GM21360 (cell line): ENCODE results near the gene FAM83C.

Experiments
- ATAC-seq: cut with Tn5 transposase; IDR thresholded peaks from one replicate; pipeline ENCODE4 v1.9.1; 2021; ENCODE audit warnings: mild to moderate bottlenecking, moderate library complexity; ENCODE audit not compliant: unreplicated experiment

The FAM83C gene

DNA sequence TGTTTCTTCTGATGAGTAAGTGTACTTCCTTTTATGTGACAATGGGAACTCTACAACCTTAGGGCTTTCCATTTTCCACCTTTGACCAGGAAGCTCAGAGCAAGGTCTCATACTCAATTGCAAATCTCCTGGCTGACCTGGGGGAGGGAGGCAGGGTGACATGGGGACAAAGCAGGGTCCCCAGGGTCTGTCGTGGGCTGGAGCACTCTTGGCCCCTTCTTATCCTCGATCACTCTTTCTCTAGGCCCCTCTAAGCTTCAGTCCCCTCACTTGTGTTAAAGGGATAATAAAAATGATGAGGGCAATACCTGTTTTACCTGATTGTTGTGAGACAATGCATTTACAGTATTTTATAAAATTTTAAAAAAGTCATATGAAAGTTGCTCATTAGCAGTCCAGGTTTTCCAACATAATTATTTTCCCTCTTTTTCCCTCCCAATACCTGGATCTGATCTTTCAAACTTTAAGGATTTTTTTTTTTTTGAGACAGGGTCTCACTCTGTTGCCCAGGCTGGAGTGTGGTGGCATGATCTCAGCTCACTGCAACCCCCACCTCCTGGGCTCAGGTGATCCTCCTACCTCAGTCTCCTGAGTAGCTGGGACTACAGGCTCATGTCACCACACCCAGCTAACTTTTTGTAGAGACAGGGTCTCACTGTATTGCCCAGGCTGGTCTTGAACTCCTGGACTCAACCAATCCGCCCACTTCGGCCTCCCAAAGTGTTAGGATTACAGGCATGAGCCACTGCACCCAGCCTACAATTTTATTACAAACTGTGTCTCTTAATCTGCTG is 8.4 kb upstream of the FAM83C start:
- ATAC-seq, result no peak

DNA sequence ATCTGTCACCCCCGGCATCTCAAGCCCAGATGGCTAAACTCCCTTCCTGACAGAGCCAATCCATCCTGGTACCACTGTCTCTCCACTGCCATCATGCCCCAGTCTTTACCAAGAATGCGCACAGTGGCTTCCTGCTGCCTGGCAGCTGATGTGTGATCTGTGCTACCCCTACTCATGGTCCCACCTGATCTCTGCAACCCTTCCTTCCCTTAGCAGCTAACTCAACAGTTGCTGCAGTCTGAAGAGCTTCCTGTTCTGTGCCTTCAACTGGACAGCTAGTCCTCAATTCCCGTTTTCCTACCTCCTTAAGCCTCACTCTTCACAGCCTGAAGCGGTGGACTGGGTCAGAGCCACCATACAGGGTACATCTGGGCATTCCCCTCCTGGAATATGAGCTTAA is 7.6 kb upstream of the FAM83C start:
- no peak for ATAC-seq

DNA sequence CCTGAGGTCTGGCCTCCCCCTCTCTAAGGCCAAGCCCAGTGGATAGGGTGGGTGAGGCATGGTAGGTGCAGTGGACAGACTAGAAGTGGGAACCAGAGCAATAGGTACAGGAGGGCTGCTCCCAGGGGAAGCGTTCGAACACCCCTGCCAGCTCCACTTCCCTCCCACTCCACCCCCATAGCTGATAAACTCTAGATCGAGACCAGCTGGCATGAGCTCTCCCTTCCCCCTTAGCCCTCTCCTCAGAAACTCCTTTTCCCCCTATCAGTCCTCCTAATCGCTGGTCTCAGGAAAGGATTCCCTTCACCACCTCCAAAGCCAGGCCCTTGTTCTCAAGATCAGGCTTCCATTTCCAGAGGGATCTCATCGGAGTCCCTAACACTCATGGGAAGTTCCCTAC is 6.0 kb upstream of the FAM83C start:
- ATAC-seq, result no peak

- no peak for ATAC-seq
These were observed 5.5 kb upstream of the FAM83C start for GRCh38 chr20:35297740-35298139.

GRCh38 chr20:35297155-35297554 is 4.9 kb upstream of the FAM83C start:
- ATAC-seq, result no peak

DNA sequence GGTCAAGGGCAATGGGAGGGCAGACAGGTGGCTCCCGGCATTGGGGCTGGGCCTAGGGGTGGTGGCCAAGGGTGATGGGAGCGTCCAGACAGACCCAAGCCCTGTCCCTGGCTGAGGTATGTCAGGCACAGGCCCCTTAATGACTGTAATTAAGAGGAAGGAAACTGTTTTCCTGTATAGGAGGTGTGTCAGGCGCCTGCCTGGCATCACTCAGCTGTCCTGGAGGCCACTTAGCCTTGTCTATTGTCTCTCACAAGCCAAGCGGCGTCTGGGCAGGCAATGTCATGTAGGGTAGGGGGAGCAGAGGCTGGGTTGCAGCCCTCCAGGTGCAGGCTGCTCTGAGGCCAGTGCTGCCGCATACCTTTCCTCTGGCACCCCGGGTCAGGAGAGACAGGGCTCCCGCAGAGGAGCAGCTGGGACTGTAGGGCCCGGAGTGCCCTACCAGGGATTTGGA is 3.9 kb upstream of the FAM83C start:
- no peak for ATAC-seq

DNA sequence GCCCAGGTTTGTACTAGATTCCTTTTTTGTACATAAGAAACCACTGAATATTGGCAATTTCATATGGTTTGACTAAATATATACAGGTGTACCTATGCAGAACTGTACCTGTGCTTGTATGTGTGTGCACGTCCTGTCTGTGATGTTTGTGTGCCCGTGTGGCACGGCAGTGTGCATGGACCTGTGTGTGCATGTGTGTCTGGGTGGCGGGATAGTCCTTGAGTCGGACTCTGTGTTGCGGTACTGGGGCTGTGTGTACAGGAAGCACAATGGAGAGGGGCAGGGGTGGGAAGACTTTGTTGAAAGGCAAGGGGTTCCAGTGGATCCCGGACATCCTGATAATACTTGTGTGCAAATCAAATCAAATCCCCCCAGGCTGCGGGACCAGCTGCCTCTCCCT is 3.4 kb upstream of the FAM83C start:
- no peak for ATAC-seq

GRCh38 chr20:35295058-35295457 is 2.8 kb upstream of the FAM83C start:
- no peak for ATAC-seq

- ATAC-seq, result no peak
These were observed 2.1 kb upstream of the FAM83C start for GRCh38 chr20:35294293-35294685.

- ATAC-seq, result no peak
These were observed 1.4 kb upstream of the FAM83C start for GRCh38 chr20:35293303-35294292.

DNA sequence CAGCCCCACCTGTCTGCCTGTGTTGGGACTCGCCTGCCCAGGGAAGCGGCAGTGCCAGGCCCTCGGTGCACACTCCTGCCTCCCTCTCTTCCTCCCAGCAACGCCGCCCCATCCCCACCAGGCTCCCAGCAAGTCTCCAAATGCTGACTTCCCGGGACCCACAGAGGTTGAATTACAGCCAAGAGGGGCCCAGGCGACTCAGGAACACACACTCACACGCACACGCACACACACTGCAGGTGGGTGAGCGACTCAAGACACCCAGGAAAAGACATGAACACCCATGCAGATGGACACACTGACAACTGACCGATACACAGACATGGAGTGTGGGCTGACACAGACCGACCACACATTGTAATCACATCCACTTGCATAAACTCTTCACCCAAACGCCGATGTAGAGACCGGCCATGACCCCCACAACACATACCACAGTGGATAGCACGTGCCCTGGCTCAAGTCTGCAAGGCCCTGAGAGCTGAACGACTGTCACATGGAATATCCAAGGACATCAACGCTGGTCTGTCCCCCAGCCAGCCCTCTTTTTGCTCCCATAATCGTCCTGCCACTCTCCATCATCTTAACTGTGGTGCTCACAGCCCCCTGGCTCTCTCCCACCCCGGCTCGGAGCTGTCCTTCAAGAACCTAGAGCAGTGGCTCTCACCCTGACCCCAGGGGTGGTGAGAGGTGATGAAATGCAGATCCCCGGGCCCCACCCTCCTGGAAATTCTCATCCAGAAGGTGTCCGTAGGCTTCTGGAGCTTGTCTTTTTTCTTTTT is 470 bp upstream of the FAM83C start:
- no peak for ATAC-seq

GRCh38 chr20:35290887-35291417 is 1.3 kb downstream of the FAM83C start:
- no peak for ATAC-seq

DNA sequence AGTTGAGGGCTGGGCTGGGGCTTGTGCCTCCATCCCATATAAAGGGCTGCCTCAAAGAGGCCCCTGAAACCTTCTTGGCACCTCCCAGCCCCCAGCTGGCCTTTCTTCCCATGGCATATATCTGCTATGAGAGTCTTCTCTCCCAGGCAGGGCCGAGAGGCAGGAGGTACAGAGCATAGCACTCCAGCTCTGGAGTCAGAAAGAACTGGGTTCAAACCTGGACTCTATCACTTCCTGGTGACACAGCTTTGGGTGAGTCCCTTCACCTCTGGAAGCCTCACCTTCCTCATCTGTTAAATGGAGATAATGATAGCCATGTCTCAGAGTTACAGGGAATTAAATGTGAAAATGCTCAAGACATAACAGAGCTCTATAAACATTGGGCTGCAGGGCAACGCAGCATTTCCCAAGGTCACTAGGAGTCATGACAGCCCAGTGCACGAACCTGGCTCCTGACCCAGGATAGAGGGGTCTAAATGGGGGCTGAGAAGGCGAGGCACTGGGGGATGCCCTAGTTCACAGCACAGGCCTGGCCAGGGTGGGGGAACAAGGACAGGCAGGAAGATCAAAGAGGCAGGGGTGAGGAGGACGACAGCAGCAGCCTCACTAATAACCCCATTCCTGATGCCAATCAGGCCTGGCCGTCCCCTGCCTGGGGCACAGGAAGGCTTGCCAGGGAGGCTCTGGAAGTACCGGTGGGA is 1.9 kb downstream of the FAM83C start:
- no peak for ATAC-seq

- ATAC-seq, result no peak
These were observed 3.7 kb downstream of the FAM83C start for GRCh38 chr20:35288325-35289060.

- ATAC-seq, result no peak
These were observed 4.5 kb downstream of the FAM83C start for GRCh38 chr20:35287509-35288324.

DNA sequence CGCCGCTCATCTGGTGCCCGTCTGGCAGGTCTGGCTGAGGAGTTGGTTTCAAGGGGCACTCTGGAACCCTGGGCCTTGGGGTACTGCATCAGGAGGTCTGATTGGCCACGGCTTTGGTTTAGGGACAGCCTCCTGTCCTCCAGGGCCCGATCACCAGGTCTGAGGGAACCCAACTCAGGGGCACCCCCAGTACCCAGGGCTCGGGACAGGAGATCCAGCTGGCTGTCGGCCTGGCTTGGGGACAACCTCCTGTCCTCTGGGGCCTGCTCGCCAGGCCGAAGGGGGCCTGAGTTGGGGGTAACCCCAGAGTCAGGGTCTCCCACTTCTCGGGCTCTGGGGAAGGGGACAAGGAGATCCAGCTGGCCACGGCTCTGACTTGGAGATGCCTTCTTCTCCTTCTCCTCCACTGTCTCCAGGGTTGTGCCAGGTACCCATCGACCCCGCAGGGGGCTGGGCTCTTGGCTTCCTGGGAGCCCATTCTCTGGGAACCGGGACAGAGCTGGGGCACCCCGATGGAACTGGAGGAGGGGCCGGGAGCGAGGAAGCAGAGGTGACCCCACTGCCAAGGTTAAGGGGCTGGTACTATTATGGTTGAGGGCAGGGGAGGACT is 5.2 kb downstream of the FAM83C start:
- no peak for ATAC-seq

- no peak for ATAC-seq
These were observed 5.9 kb downstream of the FAM83C start for GRCh38 chr20:35286077-35286898.

DNA sequence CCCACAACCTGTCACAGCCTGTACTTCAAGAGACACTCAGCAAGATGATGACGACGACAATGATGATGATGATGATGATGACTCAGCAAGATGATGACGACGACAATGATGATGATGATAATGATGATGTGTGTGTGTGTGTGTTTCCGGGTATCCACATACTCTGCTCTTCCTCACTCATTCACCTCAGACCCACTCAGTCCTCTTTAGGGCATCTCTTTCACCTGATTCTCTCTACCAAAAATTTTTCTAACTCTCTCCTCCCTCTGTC is 6.5 kb downstream of the FAM83C start:
- ATAC-seq, result no peak
